CD8-positive, alpha-beta memory T cell (primary cell): ENCODE measurements around the gene PRKG1. TPM values are rescaled to one million over a fixed set of nuclear protein-coding genes. Genes with fewer than 3 reads are reported as not detected.

ENCODE experiments used
- CTCF ChIA-PET: fragments of 350-600 bp; sonication (Branson Sonifier 250); formaldehyde crosslinking; loops from one replicate; lab custom pipeline; 2021; ENCODE audit warnings: antibody characterized with exemption; lab: Charles Lee
- POLR2A ChIA-PET: fragments of 350-600 bp; sonication (Branson Sonifier 250); formaldehyde crosslinking; loops from one replicate; lab custom pipeline; 2021; ENCODE audit warnings: antibody characterized with exemption; lab: Charles Lee
- DNase-seq, 5 donors: peaks; one replicate each; pipeline versions ENCODE4 v3.0.0 to v3.0.0-alpha.2; 2020 to 2022; ENCODE audit warnings: mixed read lengths in 1 of 5
- H3K27ac ChIP-seq: one replicate; pipeline ENCODE4 v1.7.0; 2013; ENCODE audit warnings: low read depth, mild to moderate bottlenecking, low read length, moderate library complexity
- H3K27me3 ChIP-seq: 2 replicates; pipeline ENCODE4 v1.7.0; 2013; ENCODE audit warnings: low read length, mild to moderate bottlenecking; ENCODE audit not compliant: insufficient read depth, poor library complexity, severe bottlenecking
- H3K36me3 ChIP-seq: 2 replicates; pipeline ENCODE4 v1.7.0; 2013; ENCODE audit warnings: mild to moderate bottlenecking, low read length, moderate library complexity; ENCODE audit not compliant: insufficient read depth
- H3K4me1 ChIP-seq: 2 replicates; pipeline ENCODE4 v1.7.0; 2013; ENCODE audit warnings: mild to moderate bottlenecking, low read length, moderate library complexity; ENCODE audit not compliant: insufficient read depth
- H3K4me3 ChIP-seq: 2 replicates; pipeline ENCODE4 v1.7.0; 2013; ENCODE audit warnings: mild to moderate bottlenecking, low read length
- H3K9me3 ChIP-seq: 2 replicates; pipeline ENCODE4 v1.7.0; 2013; ENCODE audit warnings: mild to moderate bottlenecking, low read length
- H3K27ac Mint-ChIP-seq, 8 donors: one replicate each; pipeline ENCODE4 v1.8.0; 2020 to 2021; ENCODE audit warnings: mixed read lengths in 8 of 8, mild to moderate bottlenecking in 6 of 8, inconsistent platforms in 3 of 8, moderate library complexity in 3 of 8
- H3K27me3 Mint-ChIP-seq, 2 donors: one replicate each; pipeline ENCODE4 v1.8.0; 2020 to 2021; ENCODE audit warnings: mixed read lengths in 2 of 2, mild to moderate bottlenecking in 1 of 2, moderate library complexity in 1 of 2
- H3K36me3 Mint-ChIP-seq, 3 donors: one replicate each; pipeline ENCODE4 v1.8.0; 2020 to 2021; ENCODE audit warnings: mixed read lengths in 3 of 3, inconsistent platforms in 1 of 3, mild to moderate bottlenecking in 1 of 3
- H3K4me1 Mint-ChIP-seq, 3 donors: one replicate each; pipeline ENCODE4 v1.8.0; 2020 to 2021; ENCODE audit warnings: mixed read lengths in 3 of 3, inconsistent platforms in 1 of 3, mild to moderate bottlenecking in 1 of 3
- H3K4me3 Mint-ChIP-seq, 7 donors: one replicate each; pipeline ENCODE4 v1.8.0; 2020 to 2021; ENCODE audit warnings: mixed read lengths in 7 of 7, mild to moderate bottlenecking in 6 of 7, moderate library complexity in 4 of 7, inconsistent platforms in 2 of 7
- H3K9me3 Mint-ChIP-seq, 5 donors: one replicate each; pipeline ENCODE4 v1.8.0; 2020 to 2022; ENCODE audit warnings: mixed read lengths in 5 of 5, mild to moderate bottlenecking in 3 of 5, moderate library complexity in 2 of 5, inconsistent platforms in 1 of 5
- polyA plus RNA-seq: library from polyadenylated mRNA; unstranded; fragments of 300-500 nt; fragmentation: Illumina TruSeq; gene quantifications from one replicate; pipeline ENCODE4 v1.2.3, GENCODE V29; 2021
- total RNA-seq, 2 experiments: library from RNA; stranded (reverse); gene quantifications; one replicate each; pipeline ENCODE4 v1.2.3, GENCODE V29; 2021

The PRKG1 gene
- total and polyA plus RNA-seq, 3 experiments from 2014 or later: not detected

DNA sequence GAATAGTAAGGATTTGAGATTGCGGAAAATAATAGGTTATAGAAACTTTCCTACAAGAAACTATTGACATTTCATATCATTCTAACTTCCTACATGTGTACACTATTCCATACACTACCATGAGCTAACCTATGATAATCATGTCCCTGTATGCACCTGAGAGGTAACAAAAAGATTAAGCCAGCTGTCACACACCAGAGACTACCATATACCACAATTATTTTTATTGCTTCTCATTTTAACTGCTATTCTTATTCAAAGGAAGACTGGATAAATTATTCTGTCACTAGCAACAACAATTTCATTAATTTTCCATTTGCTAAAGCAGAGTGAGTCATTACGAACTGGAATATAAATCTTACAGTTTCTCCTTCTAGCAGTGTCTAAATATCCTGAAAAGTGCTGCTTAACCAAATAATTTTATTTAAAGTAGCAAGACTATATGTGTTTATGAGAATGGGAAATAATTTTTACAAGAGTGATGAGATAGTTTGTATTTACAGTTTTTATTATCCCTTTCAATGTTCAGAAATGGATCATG lies 1004.2 kb downstream of the PRKG1 start:
- no peak overlapping the region for H3K27ac ChIP-seq
- POLR2A ChIA-PET: no interaction called here
- Mint-ChIP-seq H3K27ac (no peak overlapping the region), H3K4me1 (no peaks in the 10 kb centered on the region), H3K27me3 (no peaks in the 10 kb centered on the region), H3K4me3 (no peak overlapping the region), H3K9me3 (peaks cover 0 to 5% (median 0%) of the 10 kb centered on the region in 5 donors), H3K36me3 (no peaks in the 10 kb centered on the region)
- no peaks in the 10 kb centered on the region for H3K9me3 ChIP-seq
- DNase-seq: no peak
- H3K4me1 ChIP-seq: no peaks in the 10 kb centered on the region
- no peaks in the 10 kb centered on the region for H3K36me3 ChIP-seq
- CTCF ChIA-PET: no interaction called here
- no peaks in the 10 kb centered on the region for H3K27me3 ChIP-seq
- H3K4me3 ChIP-seq: no peak overlapping the region

DNA sequence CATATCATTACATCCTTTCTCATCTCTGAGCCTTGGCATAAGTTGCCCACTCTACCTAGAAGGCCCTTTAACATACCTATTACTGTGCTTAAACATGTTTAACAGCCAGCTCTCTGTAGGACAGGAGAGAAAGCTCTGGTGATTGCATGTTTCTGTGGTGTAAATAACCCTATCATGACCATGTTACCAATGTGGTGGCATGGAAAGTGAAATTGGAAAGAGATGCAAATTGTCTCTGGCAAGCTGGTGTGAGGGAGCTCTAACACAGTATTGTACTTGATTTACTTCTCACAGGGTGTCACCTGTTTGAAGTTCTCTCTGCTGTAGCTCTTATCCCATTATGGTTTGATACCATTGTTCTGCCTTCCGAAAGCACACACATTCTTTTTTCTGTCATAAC lies 1008.0 kb downstream of the PRKG1 start:
- H3K36me3 ChIP-seq: no peaks in the 10 kb centered on the region
- no peaks in the 10 kb centered on the region for H3K4me1 Mint-ChIP-seq
- ChIA-PET POLR2A (no interaction called here), CTCF (no interaction called here)
- no peaks in the 10 kb centered on the region for H3K27me3 Mint-ChIP-seq
- H3K9me3 ChIP-seq: no peaks in the 10 kb centered on the region
- no peak overlapping the region for H3K27ac Mint-ChIP-seq
- H3K27me3 ChIP-seq: no peaks in the 10 kb centered on the region
- H3K4me1 ChIP-seq: no peaks in the 10 kb centered on the region
- peaks cover 0 to 5% (median 2%) of the 10 kb centered on the region in 5 donors for H3K9me3 Mint-ChIP-seq
- DNase-seq: no peak
- no peaks in the 10 kb centered on the region for H3K36me3 Mint-ChIP-seq
- no peak overlapping the region for H3K4me3 Mint-ChIP-seq
- no peak overlapping the region for H3K4me3 ChIP-seq
- no peak overlapping the region for H3K27ac ChIP-seq

DNA sequence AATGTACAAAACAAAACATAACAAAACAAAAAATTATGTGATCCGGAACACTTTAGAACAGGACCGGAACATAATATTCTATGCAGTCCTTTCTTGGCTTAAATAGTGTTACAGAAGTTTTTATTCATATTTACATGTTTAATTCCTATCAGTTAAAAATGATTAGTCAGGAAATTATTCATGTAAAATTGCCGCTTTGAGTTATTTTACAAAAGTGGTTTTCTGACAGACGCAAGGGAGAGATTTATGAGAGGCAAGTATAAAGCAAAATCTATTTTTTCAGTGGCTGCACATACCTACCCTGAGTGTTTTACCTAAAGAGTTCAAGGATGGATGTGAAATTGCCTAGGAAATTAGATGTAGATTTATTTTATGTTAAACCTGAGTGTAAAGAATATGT lies 1009.1 kb downstream of the PRKG1 start:
- Histone ChIP-seq H3K9me3 (no peaks in the 10 kb centered on the region), H3K4me3 (no peak overlapping the region), H3K36me3 (no peaks in the 10 kb centered on the region), H3K27ac (no peak overlapping the region), H3K27me3 (no peaks in the 10 kb centered on the region), H3K4me1 (no peaks in the 10 kb centered on the region)
- no peaks in the 10 kb centered on the region for H3K36me3 Mint-ChIP-seq
- ChIA-PET CTCF (no interaction called here), POLR2A (no interaction called here)
- H3K27me3 Mint-ChIP-seq: no peaks in the 10 kb centered on the region
- H3K27ac Mint-ChIP-seq: no peak overlapping the region
- no peak overlapping the region for H3K4me3 Mint-ChIP-seq
- H3K9me3 Mint-ChIP-seq: peaks cover 0 to 6% (median 2%) of the 10 kb centered on the region in 5 donors
- DNase-seq: no peak
- no peaks in the 10 kb centered on the region for H3K4me1 Mint-ChIP-seq

DNA sequence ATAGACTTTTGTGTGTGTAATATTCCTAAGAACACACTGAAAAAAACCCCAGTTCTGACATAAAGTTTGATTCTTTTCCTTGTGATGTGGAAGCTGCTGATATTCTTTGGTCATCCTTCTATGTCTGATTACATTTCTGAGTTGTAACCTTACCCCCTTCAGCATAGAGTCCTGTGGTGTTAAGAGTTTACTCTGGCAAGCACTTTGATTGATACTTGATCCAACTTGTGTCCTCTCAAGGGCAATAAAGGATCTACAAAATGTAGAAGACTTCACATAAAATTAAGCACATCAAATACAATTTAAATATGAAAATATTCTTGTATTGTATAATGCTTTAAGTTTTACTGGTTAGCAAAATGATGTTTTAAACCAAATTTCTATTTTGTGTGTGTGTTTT lies 1018.1 kb downstream of the PRKG1 start:
- no peaks in the 10 kb centered on the region for H3K27me3 Mint-ChIP-seq
- no peak overlapping the region for H3K4me3 Mint-ChIP-seq

DNA sequence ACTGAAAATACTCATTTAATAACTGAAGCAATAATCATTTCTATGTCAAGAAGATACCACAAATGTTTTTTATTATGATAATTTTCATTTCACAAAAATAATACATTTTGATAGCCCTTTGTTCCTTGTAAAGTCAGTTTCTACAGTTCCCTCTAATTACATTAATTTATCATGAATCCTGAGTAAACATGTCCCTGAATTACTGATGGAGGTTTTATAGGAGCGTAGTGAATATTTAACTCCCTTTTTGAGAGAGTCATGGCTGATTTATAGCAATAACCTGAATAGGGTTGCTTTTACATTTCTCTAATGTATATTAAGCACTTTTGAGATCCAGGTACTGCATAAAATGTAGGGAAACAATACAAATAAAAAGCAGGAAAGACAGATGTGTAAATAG lies 1023.8 kb downstream of the PRKG1 start:
- CTCF ChIA-PET: no interaction called here
- H3K27me3 Mint-ChIP-seq: no peaks in the 10 kb centered on the region
- POLR2A ChIA-PET: no interaction called here

More for the DNA sequence above, 1018.1 kb downstream of the PRKG1 start:
- Histone ChIP-seq H3K27ac (no peak overlapping the region), H3K4me1 (no peaks in the 10 kb centered on the region), H3K27me3 (no peaks in the 10 kb centered on the region), H3K4me3 (no peak overlapping the region), H3K9me3 (no peaks in the 10 kb centered on the region), H3K36me3 (no peaks in the 10 kb centered on the region)
- POLR2A ChIA-PET: no interaction called here
- Mint-ChIP-seq H3K36me3 (no peaks in the 10 kb centered on the region), H3K4me1 (no peaks in the 10 kb centered on the region), H3K27ac (no peak overlapping the region), H3K9me3 (peaks cover 0 to 10% (median 2%) of the 10 kb centered on the region in 5 donors)
- no peak for DNase-seq
- CTCF ChIA-PET: no interaction called here

DNA sequence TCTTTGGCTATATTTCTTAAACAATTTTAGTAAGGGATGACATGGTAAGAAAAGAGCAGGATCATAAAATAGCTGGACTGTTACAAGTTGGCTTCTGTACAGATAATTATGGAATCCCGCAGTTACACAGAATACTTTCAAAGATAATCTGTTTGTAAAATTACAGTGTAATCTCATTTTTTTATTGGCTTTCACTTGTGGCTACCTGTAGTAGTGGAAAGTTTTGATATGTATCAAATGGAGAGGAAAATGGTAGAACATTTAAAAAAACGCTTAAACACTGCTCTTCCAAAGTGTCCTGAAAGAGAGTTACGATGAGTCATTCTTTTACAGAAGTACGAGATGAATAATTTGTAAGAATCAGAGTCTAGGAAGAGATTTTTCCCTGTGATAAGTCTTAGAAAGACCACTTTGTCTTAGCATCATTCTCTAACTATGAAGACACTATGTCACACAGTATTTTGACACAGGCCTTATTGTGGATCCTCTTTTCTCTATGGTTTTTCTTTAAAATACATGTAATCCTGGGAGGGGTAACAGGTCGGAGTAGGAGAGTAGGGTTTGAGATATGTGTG lies 1024.8 kb downstream of the PRKG1 start:
- H3K36me3 Mint-ChIP-seq: no peaks in the 10 kb centered on the region
- H3K9me3 ChIP-seq: no peaks in the 10 kb centered on the region
- H3K36me3 ChIP-seq: no peaks in the 10 kb centered on the region
- H3K4me1 Mint-ChIP-seq: no peaks in the 10 kb centered on the region
- ChIA-PET CTCF (no interaction called here), POLR2A (no interaction called here)
- H3K27me3 ChIP-seq: no peaks in the 10 kb centered on the region
- no peaks in the 10 kb centered on the region for H3K9me3 Mint-ChIP-seq
- no peaks in the 10 kb centered on the region for H3K27me3 Mint-ChIP-seq
- no peak overlapping the region for H3K4me3 ChIP-seq
- no peak overlapping the region for H3K4me3 Mint-ChIP-seq
- no peak for DNase-seq
- no peaks in the 10 kb centered on the region for H3K4me1 ChIP-seq
- H3K27ac ChIP-seq: no peak overlapping the region
- H3K27ac Mint-ChIP-seq: no peak overlapping the region

More for the DNA sequence above, 1023.8 kb downstream of the PRKG1 start:
- Histone ChIP-seq H3K27ac (no peak overlapping the region), H3K36me3 (no peaks in the 10 kb centered on the region), H3K4me1 (no peaks in the 10 kb centered on the region), H3K4me3 (no peak overlapping the region), H3K9me3 (no peaks in the 10 kb centered on the region), H3K27me3 (no peaks in the 10 kb centered on the region)
- Mint-ChIP-seq H3K27ac (no peak overlapping the region), H3K9me3 (no peaks in the 10 kb centered on the region), H3K36me3 (no peaks in the 10 kb centered on the region), H3K4me1 (no peaks in the 10 kb centered on the region), H3K4me3 (no peak overlapping the region)
- DNase-seq: no peak

GRCh38 chr10:52100011-52100547 lies 1025.8 kb downstream of the PRKG1 start:
- H3K4me1 Mint-ChIP-seq: no peaks in the 10 kb centered on the region
- no peaks in the 10 kb centered on the region for H3K36me3 Mint-ChIP-seq
- CTCF ChIA-PET: no interaction called here
- H3K4me3 ChIP-seq: no peak overlapping the region
- no peaks in the 10 kb centered on the region for H3K9me3 Mint-ChIP-seq
- no peaks in the 10 kb centered on the region for H3K27me3 ChIP-seq
- H3K27ac Mint-ChIP-seq: no peak overlapping the region
- H3K36me3 ChIP-seq: no peaks in the 10 kb centered on the region
- no peak for DNase-seq
- no peaks in the 10 kb centered on the region for H3K4me1 ChIP-seq
- no peak overlapping the region for H3K27ac ChIP-seq
- POLR2A ChIA-PET: no interaction called here
- H3K4me3 Mint-ChIP-seq: no peak overlapping the region
- no peaks in the 10 kb centered on the region for H3K9me3 ChIP-seq
- H3K27me3 Mint-ChIP-seq: no peaks in the 10 kb centered on the region

DNA sequence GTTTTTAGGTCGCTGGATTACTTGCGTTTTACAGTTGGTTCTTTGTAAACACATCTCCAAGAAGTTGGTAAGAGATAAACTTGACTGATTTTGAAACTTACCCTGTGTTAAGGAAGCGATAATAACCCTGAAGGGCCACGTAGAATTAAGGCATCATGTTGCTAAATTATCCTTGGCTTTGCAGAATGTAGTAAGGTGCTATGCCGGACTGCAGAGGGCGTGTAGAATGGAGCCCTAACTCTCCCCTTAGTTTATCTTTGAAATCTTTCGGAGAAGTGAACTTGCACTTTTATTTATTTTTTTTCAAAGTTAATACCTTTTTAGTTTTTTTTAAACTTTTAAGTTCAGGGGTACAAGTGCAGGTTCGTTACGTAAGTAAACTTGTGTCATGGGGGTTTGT lies 1031.0 kb downstream of the PRKG1 start:
- Histone ChIP-seq H3K4me1 (no peaks in the 10 kb centered on the region), H3K27ac (no peak overlapping the region), H3K4me3 (no peak overlapping the region), H3K36me3 (no peaks in the 10 kb centered on the region), H3K27me3 (no peaks in the 10 kb centered on the region), H3K9me3 (no peaks in the 10 kb centered on the region)
- POLR2A ChIA-PET: no interaction called here
- H3K27me3 Mint-ChIP-seq: no peaks in the 10 kb centered on the region
- H3K4me1 Mint-ChIP-seq: no peaks in the 10 kb centered on the region
- no peak overlapping the region for H3K27ac Mint-ChIP-seq
- CTCF ChIA-PET: no interaction called here
- no peak overlapping the region for H3K4me3 Mint-ChIP-seq
- peaks cover 0 to 2% (median 0%) of the 10 kb centered on the region in 5 donors for H3K9me3 Mint-ChIP-seq
- H3K36me3 Mint-ChIP-seq: no peaks in the 10 kb centered on the region
- no peak for DNase-seq
